Hematopoietic multipotent progenitor cell treated with erythropoietin and hydrocortisone succinate and interleukin-3 and kit ligand, for 8 days (in vitro differentiated cells): ENCODE measurements around the gene MUC21.
"Not testable (repeated sequence)": the region's sequence is repeated elsewhere in the genome, so short reads cannot be mapped to it uniquely, and the experiment has no call there.

Experiments used
- DNase-seq: peaks from one replicate; pipeline ENCODE4 v3.0.0-alpha.2; 2015

MUC21 gene

GRCh38 chr6:30983439-30983838 is at the start of gene MUC21:
TSS of gene MUC21 (plus strand) at chr6:30983718. CDS start at chr6:30983959, 241 bp downstream.
- no peak for DNase-seq

GRCh38 chr6:30935018-30935417 is 48.5 kb upstream of the MUC21 start:
- DNase-seq = no peak

- DNase-seq = no peak
Measured at GRCh38 chr6:30937265-30937664, 46.3 kb upstream of the MUC21 start.

GRCh38 chr6:30938730-30939129 is 44.8 kb upstream of the MUC21 start:
- DNase-seq = no peak

- no peak for DNase-seq
Measured at GRCh38 chr6:30939473-30939872, 44.0 kb upstream of the MUC21 start.

- no peak for DNase-seq
Measured at GRCh38 chr6:30940361-30940986, 43.0 kb upstream of the MUC21 start, which contains the start of gene MUCL3. TSS of gene MUCL3 (plus strand) at chr6:30940973. CDS start at chr6:30941000, 27 bp downstream.

GRCh38 chr6:30942338-30943060 is 41.0 kb upstream of the MUC21 start:
- DNase-seq = peak; percentile 12

GRCh38 chr6:30944051-30944450 is 39.5 kb upstream of the MUC21 start:
- DNase-seq = no peak

GRCh38 chr6:30945281-30945680 is 38.2 kb upstream of the MUC21 start:
- DNase-seq = no peak

GRCh38 chr6:30947231-30947630 is 36.3 kb upstream of the MUC21 start:
- no peak for DNase-seq

GRCh38 chr6:30948811-30949210 is 34.7 kb upstream of the MUC21 start:
- DNase-seq = no peak

- DNase-seq = no peak
Measured at GRCh38 chr6:30951907-30952469, 31.5 kb upstream of the MUC21 start.

GRCh38 chr6:30954631-30955366 is 28.7 kb upstream of the MUC21 start:
- no peak for DNase-seq

GRCh38 chr6:30955367-30956042 is 28.0 kb upstream of the MUC21 start:
- no peak for DNase-seq

GRCh38 chr6:30957716-30958115 is 25.8 kb upstream of the MUC21 start:
- no peak for DNase-seq

- no peak for DNase-seq
Measured at GRCh38 chr6:30960907-30961673, 22.4 kb upstream of the MUC21 start.

GRCh38 chr6:30962716-30963115 is 20.8 kb upstream of the MUC21 start:
- DNase-seq = no peak

GRCh38 chr6:30963641-30964040 is 19.9 kb upstream of the MUC21 start:
- no peak for DNase-seq

GRCh38 chr6:30964075-30964474 is 19.4 kb upstream of the MUC21 start:
- no peak for DNase-seq

- DNase-seq = no peak
Measured at GRCh38 chr6:30965140-30965601, 18.3 kb upstream of the MUC21 start.

- no peak for DNase-seq
Measured at GRCh38 chr6:30966154-30966553, 17.4 kb upstream of the MUC21 start.

GRCh38 chr6:30969171-30969570 is 14.3 kb upstream of the MUC21 start:
- DNase-seq = not testable (repeated sequence)
